ENCODE data around the gene PDZD7.
"Not testable (repeated sequence)": the region's sequence is repeated elsewhere in the genome, so short reads cannot be mapped to it uniquely, and the experiment has no call there.

The PDZD7 gene

GRCh38 chr10:101038484-101038883, 7.6 kb upstream of the PDZD7 start:
- no peak for DNase-seq (ENCODE audit: low spot score)

- DNase-seq (ENCODE audit: low spot score), result no peak
Measured at GRCh38 chr10:101036726-101037125, 5.8 kb upstream of the PDZD7 start.

- DNase-seq (ENCODE audit: low spot score), result no peak
Measured at GRCh38 chr10:101035916-101036702, 5.2 kb upstream of the PDZD7 start.

GRCh38 chr10:101035314-101035713, 4.4 kb upstream of the PDZD7 start:
- DNase-seq (ENCODE audit: low spot score), result no peak

GRCh38 chr10:101034404-101034803, 3.5 kb upstream of the PDZD7 start:
- DNase-seq (ENCODE audit: low spot score), result not testable (repeated sequence)

- DNase-seq (ENCODE audit: low spot score), result no peak
Measured at GRCh38 chr10:101033276-101033675, 2.3 kb upstream of the PDZD7 start.

GRCh38 chr10:101032637-101033224, 1.8 kb upstream of the PDZD7 start:
- DNase-seq (ENCODE audit: low spot score), result peak; percentile 87

GRCh38 chr10:101031796-101032636, 1.1 kb upstream of the PDZD7 start:
- DNase-seq (ENCODE audit: low spot score), result peak; percentile 69

- DNase-seq (ENCODE audit: low spot score), result peak; percentile 54
Measured at GRCh38 chr10:101030496-101031127, 317 bp downstream of the PDZD7 start.

GRCh38 chr10:101029520-101030295, 1.2 kb downstream of the PDZD7 start:
- peak; percentile 31 for DNase-seq (ENCODE audit: low spot score)

- peak; percentile 29 for DNase-seq (ENCODE audit: low spot score)
Measured at GRCh38 chr10:101028446-101029337, 2.2 kb downstream of the PDZD7 start.

- no peak for DNase-seq (ENCODE audit: low spot score)
Measured at GRCh38 chr10:101027106-101027720, 3.7 kb downstream of the PDZD7 start.

GRCh38 chr10:101022967-101023705, 7.8 kb downstream of the PDZD7 start:
- DNase-seq (ENCODE audit: low spot score), result no peak

GRCh38 chr10:101021692-101022251, 9.2 kb downstream of the PDZD7 start:
- no peak for DNase-seq (ENCODE audit: low spot score)

GRCh38 chr10:101021239-101021638, 9.7 kb downstream of the PDZD7 start:
- DNase-seq (ENCODE audit: low spot score), result no peak

- DNase-seq (ENCODE audit: low spot score), result no peak
Measured at GRCh38 chr10:101020427-101021075, 10.4 kb downstream of the PDZD7 start.

- no peak for DNase-seq (ENCODE audit: low spot score)
Measured at GRCh38 chr10:101019440-101019703, 11.6 kb downstream of the PDZD7 start.

- peak; percentile 83 for DNase-seq (ENCODE audit: low spot score)
Measured at GRCh38 chr10:101018600-101019439, 12.1 kb downstream of the PDZD7 start.

All from kidney tubule cell (primary cell).